GM21786 (cell line): ENCODE measurements around the gene ERN1.
"Not testable (repeated sequence)": the region's sequence is repeated elsewhere in the genome, so short reads cannot be mapped to it uniquely, and the experiment has no call there.

Experiments
- ATAC-seq: cut with Tn5 transposase; IDR thresholded peaks from one replicate; pipeline ENCODE4 v1.9.1; 2021; ENCODE audit not compliant: unreplicated experiment

ERN1 gene

DNA sequence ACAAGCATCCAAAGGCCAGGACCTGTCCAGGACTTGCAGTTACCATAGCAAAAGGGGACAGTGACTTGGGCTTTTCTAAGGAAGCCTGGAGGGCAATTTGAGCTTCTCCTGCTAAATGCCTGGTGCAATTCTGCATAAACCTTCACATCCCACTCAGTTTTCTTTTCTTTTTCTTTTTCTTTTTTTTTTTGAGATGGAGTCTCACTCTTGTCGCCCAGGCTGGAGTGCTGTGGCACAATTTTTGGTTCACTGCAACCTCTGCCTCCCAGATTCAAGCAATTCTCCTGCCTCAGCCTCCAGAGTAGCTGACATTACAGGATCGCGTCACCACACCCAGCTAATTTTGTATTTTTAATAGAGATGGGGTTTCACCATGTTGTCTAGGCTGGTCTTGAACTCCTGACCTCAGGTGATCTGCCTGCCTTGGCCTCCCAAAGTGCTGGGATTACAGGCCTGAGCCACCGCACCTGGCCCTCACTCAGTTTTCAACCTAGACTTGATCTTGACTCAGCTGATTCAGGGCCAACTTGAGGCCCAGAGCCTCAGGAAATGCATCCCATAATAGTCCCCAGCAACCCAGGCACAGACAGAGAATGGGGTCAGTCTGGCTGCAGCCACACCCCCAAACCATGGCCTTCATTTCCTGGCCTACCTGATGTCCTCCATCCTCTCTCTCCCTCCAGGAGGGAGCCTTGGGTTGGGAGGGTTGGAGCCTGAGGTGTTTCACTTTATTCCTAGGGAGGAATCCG, 122.7 kb downstream of the ERN1 start:
- not testable (repeated sequence) for ATAC-seq

GRCh38 chr17:64006361-64007088, 123.4 kb downstream of the ERN1 start:
- ATAC-seq: no peak

GRCh38 chr17:64005734-64006167, 124.2 kb downstream of the ERN1 start:
- no peak for ATAC-seq

DNA sequence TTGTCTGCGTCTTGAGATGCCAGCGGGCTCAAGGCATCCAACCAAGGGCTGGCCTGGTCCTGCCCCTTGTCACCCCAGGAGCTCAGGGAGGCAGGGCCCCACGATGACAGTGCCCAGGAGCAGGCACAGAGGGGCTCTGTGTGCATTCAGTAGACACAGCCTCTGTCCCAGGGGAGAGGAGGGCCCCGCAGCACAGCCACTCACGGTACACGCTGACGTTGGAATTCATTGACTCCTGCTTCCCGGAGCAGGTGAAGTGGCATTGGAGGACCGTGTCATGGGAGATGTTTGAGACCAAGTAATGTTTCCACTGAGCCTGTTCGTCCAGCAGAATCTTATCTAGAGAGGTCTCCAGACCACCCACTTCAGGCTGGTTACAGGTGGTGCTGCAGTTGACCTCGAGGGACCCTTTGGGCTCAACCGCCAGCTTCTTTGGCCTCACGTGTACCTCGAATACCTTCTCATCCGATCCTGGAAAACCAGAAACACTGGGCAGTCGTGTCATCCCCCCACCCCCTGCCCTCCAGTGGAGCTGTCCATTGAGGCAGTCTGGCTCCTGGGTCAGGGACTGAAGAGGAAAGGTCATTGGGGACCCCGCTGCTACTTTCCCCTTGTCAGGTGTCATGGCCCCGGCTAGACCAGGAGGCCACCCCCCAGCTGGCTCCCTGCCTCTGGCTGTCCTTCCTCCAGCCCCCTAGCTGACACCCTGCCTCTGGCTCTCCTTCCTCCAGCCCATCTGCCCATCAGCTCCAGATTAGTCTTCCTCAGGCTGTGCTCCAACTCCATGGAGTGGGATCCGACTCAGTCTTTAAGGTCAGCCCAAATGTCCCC, 124.8 kb downstream of the ERN1 start:
- no peak for ATAC-seq

GRCh38 chr17:64004218-64004770, 125.7 kb downstream of the ERN1 start:
- ATAC-seq: no peak

DNA sequence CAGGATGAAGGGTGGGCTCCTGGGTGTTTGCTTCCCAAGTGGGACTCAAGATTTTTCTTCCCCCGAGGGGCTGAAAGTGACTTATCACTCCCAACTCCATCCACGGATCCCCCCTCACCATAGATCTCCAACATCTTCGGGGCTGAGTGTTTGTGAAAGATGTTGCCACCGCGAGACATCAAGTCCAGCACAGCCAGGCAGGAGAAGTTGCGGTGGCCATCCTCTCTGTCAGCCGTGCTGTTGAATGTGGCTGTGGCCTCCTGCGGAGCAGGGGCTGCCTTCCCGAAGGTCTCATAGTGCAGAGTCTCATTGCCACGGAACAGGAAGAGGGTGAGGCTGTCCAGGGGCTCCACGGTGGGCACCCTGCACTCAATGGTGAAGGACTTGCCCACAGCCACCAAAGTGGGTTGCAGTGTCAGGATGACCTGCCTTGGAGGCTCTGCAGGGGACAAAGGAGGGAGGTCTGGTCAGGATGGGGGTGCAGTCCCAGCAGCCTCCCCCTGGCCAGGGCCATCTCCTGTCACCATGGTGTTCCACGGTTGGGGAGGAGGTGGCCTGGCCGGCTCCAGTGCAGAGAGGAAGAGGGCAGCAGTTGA, 126.3 kb downstream of the ERN1 start:
- no peak for ATAC-seq

GRCh38 chr17:64002658-64003525, 127.1 kb downstream of the ERN1 start:
- no peak for ATAC-seq

DNA sequence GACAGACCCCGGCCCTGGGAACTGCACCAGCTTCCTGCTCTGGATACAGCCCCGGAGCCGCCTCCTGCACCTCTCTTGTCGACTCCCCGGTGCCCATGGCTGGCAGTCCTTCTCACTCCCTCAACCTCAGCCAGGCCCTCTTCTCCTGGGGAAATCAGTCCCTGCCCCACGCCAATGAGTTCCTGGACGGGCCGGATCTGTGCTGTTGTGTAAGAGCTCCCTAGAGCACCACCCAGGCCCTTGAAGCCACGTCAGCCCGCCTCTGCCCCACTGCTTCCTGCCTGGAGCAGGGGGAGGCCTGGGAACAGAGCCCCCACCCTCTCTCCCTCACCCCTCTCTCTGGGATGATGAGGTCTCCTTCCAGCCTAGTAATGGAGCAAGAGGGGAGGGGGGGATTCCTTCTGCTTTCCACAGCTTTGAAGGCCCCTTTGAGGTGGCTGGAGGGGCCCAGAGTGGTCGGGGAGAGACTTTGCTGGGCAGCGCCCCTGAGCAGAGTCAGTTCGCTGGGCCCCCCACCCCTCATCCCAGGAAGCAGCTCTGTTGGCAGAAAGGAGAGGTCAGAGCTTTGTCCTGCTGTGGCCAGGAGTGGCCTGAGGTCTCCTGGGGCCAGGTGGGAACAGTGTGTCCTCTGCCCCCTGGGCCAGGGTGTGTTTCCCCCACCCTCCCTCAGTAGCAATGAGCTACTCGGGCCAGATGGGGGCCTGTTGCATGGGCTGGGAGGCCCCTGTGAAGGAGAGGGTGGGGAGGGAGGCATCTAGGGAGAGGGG, 128.0 kb downstream of the ERN1 start:
- ATAC-seq: no peak

GRCh38 chr17:64001091-64001579, 128.8 kb downstream of the ERN1 start:
- no peak for ATAC-seq

- no peak for ATAC-seq
Observed at GRCh38 chr17:63999680-64000531, 130.0 kb downstream of the ERN1 start.

DNA sequence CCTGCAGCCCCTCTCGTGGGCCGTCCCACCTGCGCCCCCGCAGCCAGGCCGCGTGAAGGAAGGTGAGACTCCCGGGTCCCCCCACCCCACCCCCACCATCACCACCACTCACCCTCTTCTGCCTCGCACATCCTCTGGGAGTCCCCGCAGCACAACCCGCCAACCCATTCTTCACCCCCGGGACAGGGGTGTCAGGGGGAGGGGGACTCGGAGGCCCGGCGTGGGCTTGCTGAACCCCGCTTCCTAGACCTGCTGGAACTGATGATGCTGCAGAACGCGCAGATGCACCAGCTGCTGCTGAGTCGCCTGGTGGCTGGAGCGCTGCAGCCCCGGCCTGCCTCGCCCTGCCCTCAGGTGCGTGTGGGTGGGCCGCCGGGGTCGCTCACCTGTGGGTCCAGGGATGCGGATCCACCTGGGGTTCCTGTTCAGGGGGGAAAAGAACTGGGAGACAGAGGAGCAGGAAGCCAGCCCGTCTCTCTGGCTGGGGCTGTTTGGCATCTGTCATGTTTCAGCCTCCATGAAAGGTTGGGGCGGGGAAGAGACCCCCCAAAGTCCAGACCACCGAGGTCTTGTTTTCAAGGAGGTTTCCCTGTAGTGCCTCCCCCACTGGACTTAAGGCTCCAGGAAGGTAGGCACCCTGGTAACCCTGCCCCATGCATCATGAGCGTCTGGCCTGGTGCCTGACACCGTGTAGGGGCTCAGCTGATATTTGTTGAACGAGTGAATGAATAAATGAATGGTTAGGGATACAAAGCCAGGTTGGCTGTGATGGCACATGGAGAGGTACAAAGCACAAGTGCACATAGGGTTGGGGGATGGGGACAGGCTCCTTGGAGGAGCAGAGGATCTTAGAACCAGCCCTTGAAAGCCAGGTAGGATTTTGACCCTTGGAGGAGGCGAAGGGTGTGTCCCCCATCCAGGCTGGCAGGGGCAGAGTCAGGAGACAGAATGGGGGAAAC, 130.9 kb downstream of the ERN1 start:
- ATAC-seq: no peak

- no peak for ATAC-seq
Observed at GRCh38 chr17:63998050-63998720, 131.8 kb downstream of the ERN1 start, which contains the start of gene PRR29. PRR29 (plus strand) TSS chr17:63998351; CDS start chr17:63998365, 14 bp downstream.

DNA sequence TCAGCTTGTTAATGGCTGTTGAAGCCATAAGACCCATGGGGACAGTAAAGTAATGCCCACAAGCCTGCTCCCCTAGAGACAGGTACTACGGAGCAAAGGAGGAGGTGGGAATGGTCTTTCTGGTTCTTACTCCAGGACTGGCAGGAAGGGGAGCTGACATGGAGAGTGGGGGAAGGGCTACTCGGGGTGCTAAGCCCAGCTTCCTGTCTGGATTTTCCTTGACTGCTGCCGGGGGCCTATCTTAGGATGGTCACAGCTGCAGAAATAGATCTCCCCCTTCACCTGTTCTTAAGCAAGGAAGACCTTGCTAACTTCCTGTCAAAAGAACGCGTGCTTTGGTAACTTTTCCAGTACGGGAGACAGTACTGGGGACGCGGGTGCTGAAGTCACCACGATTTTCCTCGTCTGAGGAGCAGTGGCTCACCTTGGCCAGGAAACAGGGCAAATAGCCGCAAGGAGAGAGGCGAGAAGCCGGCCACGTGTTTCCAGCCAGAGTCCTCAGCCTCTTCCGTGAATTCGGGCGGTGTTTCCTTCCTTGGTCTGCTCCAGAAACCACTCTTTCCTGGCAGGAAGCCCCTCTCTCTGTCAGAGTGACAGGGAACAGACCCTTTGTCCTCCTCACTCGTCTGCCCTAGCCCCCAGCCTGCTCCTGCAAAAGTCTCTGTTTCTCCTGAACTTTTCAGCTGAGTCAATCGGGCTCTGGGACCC, 132.4 kb downstream of the ERN1 start:
- no peak for ATAC-seq

- ATAC-seq: no peak
Observed at GRCh38 chr17:63996430-63997182, 133.3 kb downstream of the ERN1 start.

DNA sequence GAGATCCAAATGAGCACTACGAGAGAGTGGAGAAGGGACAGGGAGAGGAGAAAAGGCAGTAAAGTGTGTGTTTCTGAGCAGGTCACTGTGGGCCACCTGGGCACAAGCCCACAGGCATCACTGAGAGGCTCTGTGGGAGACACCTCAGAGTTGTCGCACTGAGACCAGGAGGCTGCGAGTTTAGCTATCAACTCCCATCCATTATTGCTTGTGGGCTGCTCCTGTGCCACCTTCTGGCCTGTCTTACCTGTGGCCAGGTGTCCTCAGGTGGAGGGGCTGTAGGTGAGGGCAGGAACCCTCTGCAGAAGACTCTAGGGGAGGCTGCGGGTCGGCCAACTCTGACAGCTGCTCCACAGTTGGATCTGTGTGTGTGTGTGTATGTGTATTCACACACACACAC, 134.3 kb downstream of the ERN1 start:
- no peak for ATAC-seq
